ENCODE results near the gene FCHSD1. TPM values are rescaled to one million over a fixed set of nuclear protein-coding genes. Genes with fewer than 3 reads are reported as not detected.

FCHSD1 gene
- total and polyA plus RNA-seq, 2 donors (not counting 1 experiment from before 2014, with no cell fraction given), result 123 to 193 TPM

DNA sequence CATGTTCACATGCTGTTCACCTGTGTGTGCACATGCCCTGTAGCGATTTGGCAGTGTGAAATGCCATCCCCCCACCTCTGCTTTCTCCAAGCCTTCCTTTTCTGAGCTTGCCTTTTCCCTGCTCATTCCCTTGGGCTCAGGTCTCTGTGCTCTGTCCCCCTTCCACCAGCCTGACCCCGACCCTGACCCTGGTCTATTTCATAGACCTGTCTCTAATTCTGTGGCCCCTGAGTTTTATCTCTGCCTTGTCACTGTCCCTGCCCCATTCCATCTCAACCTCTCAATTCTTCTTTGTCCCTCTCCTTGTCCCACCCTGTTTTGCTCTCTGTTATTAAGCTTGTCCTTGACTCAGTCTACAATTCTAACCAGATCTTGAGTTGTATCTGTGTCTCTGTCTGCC lies 30.1 kb upstream of the FCHSD1 start:
- Mint-ChIP-seq H3K27me3 (peaks cover 5% of the 10 kb centered on the region), H3K4me1 (peaks cover 20% of the 10 kb centered on the region), H3K4me3 (peak overlapping the region; percentile 77), H3K27ac (peak overlapping the region; percentile 18), H3K9me3 (ENCODE audit: insufficient read depth) (no peaks in the 10 kb centered on the region)
- H3K4me2 ChIP-seq (replicated peaks; ENCODE audit: low read depth, low read length, poor library complexity, severe bottlenecking), result peak overlapping the region; percentile 97
- no peaks in the 10 kb centered on the region for H3K9me3 ChIP-seq (ENCODE audit: control extremely low read depth in 1 of 3, control insufficient read depth in 2 of 3, insufficient read depth in 1 of 3, low read length in 2 of 3)
- peak overlapping the region in 2 of 5 experiments; percentile 32 to 41 for H3K4me3 ChIP-seq (ENCODE audit: control extremely low read depth in 1 of 5, extremely low read depth in 1 of 5, insufficient read depth in 1 of 5, low read depth in 2 of 5, low read length in 4 of 5)
- TF ChIP-seq, protein P1, sequence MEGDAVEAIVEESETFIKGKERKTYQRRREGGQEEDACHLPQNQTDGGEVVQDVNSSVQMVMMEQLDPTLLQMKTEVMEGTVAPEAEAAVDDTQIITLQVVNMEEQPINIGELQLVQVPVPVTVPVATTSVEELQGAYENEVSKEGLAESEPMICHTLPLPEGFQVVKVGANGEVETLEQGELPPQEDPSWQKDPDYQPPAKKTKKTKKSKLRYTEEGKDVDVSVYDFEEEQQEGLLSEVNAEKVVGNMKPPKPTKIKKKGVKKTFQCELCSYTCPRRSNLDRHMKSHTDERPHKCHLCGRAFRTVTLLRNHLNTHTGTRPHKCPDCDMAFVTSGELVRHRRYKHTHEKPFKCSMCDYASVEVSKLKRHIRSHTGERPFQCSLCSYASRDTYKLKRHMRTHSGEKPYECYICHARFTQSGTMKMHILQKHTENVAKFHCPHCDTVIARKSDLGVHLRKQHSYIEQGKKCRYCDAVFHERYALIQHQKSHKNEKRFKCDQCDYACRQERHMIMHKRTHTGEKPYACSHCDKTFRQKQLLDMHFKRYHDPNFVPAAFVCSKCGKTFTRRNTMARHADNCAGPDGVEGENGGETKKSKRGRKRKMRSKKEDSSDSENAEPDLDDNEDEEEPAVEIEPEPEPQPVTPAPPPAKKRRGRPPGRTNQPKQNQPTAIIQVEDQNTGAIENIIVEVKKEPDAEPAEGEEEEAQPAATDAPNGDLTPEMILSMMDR (IDR thresholded peaks at IDR 0.05), result no peak
- no peak for TF ChIP-seq EZH2 (IDR thresholded peaks at IDR 0.05; ENCODE audit: borderline replicate concordance, insufficient read depth, low read depth, low read length, poor library complexity, severe bottlenecking)
- ChIA-PET CTCF (interaction anchor here (0.7 to 1.1 kb wide), 4 partner anchors 11 to 280 kb away, joined by 3 to 5 read pairs (median 4); no protein-coding TSS in a partner anchor), POLR2A (no interaction called here)
- DNase-seq (no peak), ATAC-seq (ENCODE audit: low read depth) (no peak)
- intact Hi-C loops (cut with micrococcal nuclease), result no loop called here
- H2AFZ ChIP-seq (ENCODE audit: insufficient read depth, low read depth, low read length, poor library complexity, severe bottlenecking), result peak overlapping the region; percentile 91
- H3K27me3 ChIP-seq (replicated peaks in 1 of 4; ENCODE audit: control extremely low read depth in 1 of 4, control insufficient read depth in 3 of 4, insufficient read depth in 4 of 4, low read length in 3 of 4), result peaks cover 0 to 18% (median 0%) of the 10 kb centered on the region in 4 experiments
- peaks cover 20 to 23% of the 10 kb centered on the region in 2 donors for H3K4me1 ChIP-seq (ENCODE audit: control insufficient read depth in 2 of 2, insufficient read depth in 2 of 2, low read length in 2 of 2)
- 94% methylated on average over 2 of the region's 2 CpGs for WGBS (ENCODE audit: insufficient coverage)
- no peak overlapping the region for H3K27ac ChIP-seq (ENCODE audit: low read length in 2 of 2)
- H4K20me1 ChIP-seq (ENCODE audit: control insufficient read depth, insufficient read depth, low read length, poor library complexity, severe bottlenecking), result no peaks in the 10 kb centered on the region
- H3K79me2 ChIP-seq (ENCODE audit: control insufficient read depth, insufficient read depth, low read length), result no peaks in the 10 kb centered on the region
- H3K36me3 ChIP-seq (replicated peaks in 1 of 2; ENCODE audit: control extremely low read depth in 1 of 2, control insufficient read depth in 1 of 2, extremely low read depth in 1 of 2, insufficient read depth in 2 of 2, low read length in 1 of 2), result no peaks in the 10 kb centered on the region
- no peak overlapping the region for H3K9ac ChIP-seq (ENCODE audit: low read length)

DNA sequence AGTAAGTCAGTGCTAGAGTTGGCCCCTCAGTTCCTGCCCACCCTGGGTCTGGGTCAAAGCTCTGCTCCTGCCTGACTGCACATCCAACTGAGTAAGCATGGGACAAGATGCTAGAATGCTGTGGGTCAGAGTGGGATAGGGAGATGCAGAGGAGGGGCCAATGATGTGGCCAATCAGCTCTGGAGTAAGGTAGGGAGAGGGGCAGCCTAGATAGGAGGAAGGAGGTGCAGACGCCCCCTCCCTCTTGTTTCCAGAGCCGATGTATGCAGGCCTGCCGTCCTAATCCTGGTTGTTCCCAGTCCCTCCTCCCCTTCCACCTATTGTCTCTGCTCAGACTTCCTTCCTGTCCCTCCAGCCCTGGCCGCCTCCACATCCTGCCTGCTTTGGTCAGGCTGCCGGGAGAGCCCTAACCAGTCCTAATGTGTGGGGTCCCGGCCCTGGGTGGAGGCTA lies 29.6 kb upstream of the FCHSD1 start:
- ATAC-seq (ENCODE audit: low read depth), result no peak
- POLR2A ChIA-PET, result no interaction called here
- no peak for DNase-seq
- 80% methylated on average over 2 of the region's 6 CpGs for WGBS (ENCODE audit: insufficient coverage)
- H3K4me3 Mint-ChIP-seq, result peak overlapping the region; percentile 77
- H3K27me3 Mint-ChIP-seq, result peaks cover 5% of the 10 kb centered on the region
- Histone ChIP-seq H3K27ac (ENCODE audit: low read length in 2 of 2) (no peak overlapping the region), H3K4me3 (ENCODE audit: control extremely low read depth in 1 of 5, extremely low read depth in 1 of 5, insufficient read depth in 1 of 5, low read depth in 2 of 5, low read length in 4 of 5) (no peak overlapping the region), H3K4me1 (ENCODE audit: control insufficient read depth in 2 of 2, insufficient read depth in 2 of 2, low read length in 2 of 2) (peaks cover 20 to 23% of the 10 kb centered on the region in 2 donors), H2AFZ (ENCODE audit: insufficient read depth, low read depth, low read length, poor library complexity, severe bottlenecking) (no peak overlapping the region), H4K20me1 (ENCODE audit: control insufficient read depth, insufficient read depth, low read length, poor library complexity, severe bottlenecking) (no peaks in the 10 kb centered on the region), H3K79me2 (ENCODE audit: control insufficient read depth, insufficient read depth, low read length) (no peaks in the 10 kb centered on the region), H3K4me2 (replicated peaks; ENCODE audit: low read depth, low read length, poor library complexity, severe bottlenecking) (no peak overlapping the region), H3K9ac (ENCODE audit: low read length) (no peak overlapping the region), H3K36me3 (replicated peaks in 1 of 2; ENCODE audit: control extremely low read depth in 1 of 2, control insufficient read depth in 1 of 2, extremely low read depth in 1 of 2, insufficient read depth in 2 of 2, low read length in 1 of 2) (no peaks in the 10 kb centered on the region), H3K27me3 (replicated peaks in 1 of 4; ENCODE audit: control extremely low read depth in 1 of 4, control insufficient read depth in 3 of 4, insufficient read depth in 4 of 4, low read length in 3 of 4) (peaks cover 0 to 18% (median 0%) of the 10 kb centered on the region in 4 experiments), H3K9me3 (ENCODE audit: control extremely low read depth in 1 of 3, control insufficient read depth in 2 of 3, insufficient read depth in 1 of 3, low read length in 2 of 3) (no peaks in the 10 kb centered on the region)
- H3K9me3 Mint-ChIP-seq (ENCODE audit: insufficient read depth), result no peaks in the 10 kb centered on the region
- peaks cover 20% of the 10 kb centered on the region for H3K4me1 Mint-ChIP-seq
- H3K27ac Mint-ChIP-seq, result no peak overlapping the region
- CTCF ChIA-PET, result interaction anchor here (0.7 to 1.1 kb wide), 2 partner anchors 15 to 280 kb away, joined by 3 to 4 read pairs; no protein-coding TSS in a partner anchor
- no peak for TF ChIP-seq EZH2 (IDR thresholded peaks at IDR 0.05; ENCODE audit: borderline replicate concordance, insufficient read depth, low read depth, low read length, poor library complexity, severe bottlenecking)
- TF ChIP-seq, protein P1 (IDR thresholded peaks at IDR 0.05), result no peak
- intact Hi-C loops (cut with micrococcal nuclease), result no loop called here

All from B cell (primary cell).